ENCODE results near the gene NAMPT.

DNA sequence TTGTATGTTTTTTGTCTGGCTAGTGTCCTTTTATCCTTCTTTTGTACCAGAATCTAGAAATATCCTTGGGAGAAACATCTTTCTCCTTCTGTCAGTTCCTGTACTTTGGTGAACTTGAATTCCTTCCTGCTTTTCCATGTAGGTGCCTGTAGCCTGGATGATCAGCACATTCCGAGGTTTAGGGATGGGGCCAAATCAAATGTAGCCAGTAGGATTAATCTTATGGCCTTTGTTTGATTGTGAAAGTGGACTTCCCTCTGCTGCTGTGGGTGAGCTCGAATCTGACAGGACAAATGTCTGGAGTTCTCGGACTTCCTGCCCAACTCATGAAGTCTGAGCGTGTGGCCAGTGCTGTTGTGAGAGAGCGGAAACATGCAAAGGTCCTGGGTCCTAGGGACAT is 33.2 kb upstream of the NAMPT start:
- TF ChIP-seq, protein P1, sequence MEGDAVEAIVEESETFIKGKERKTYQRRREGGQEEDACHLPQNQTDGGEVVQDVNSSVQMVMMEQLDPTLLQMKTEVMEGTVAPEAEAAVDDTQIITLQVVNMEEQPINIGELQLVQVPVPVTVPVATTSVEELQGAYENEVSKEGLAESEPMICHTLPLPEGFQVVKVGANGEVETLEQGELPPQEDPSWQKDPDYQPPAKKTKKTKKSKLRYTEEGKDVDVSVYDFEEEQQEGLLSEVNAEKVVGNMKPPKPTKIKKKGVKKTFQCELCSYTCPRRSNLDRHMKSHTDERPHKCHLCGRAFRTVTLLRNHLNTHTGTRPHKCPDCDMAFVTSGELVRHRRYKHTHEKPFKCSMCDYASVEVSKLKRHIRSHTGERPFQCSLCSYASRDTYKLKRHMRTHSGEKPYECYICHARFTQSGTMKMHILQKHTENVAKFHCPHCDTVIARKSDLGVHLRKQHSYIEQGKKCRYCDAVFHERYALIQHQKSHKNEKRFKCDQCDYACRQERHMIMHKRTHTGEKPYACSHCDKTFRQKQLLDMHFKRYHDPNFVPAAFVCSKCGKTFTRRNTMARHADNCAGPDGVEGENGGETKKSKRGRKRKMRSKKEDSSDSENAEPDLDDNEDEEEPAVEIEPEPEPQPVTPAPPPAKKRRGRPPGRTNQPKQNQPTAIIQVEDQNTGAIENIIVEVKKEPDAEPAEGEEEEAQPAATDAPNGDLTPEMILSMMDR (IDR thresholded peaks at IDR 0.05): no peak
- TF ChIP-seq POLR2AphosphoS5 (IDR thresholded peaks at IDR 0.05): no peak
- TF ChIP-seq POLR2A (IDR thresholded peaks at IDR 0.05): no peak
- no peak for TF ChIP-seq EP300 (IDR thresholded peaks at IDR 0.05)

Data from sigmoid colon (tissue), 4 donors.